Endothelial cell of coronary artery (primary cell): ENCODE results near the gene NEURL3. TPM values are rescaled to one million over a fixed set of nuclear protein-coding genes. Genes with fewer than 3 reads are reported as not detected.

Experiments used
- total RNA-seq: library from RNA; depleted of rRNA; stranded (reverse); fragments of >200 nt; gene quantifications from 2 replicates; pipeline ENCODE4 v1.2.3, GENCODE V29; 2014

Gene NEURL3, protein sequence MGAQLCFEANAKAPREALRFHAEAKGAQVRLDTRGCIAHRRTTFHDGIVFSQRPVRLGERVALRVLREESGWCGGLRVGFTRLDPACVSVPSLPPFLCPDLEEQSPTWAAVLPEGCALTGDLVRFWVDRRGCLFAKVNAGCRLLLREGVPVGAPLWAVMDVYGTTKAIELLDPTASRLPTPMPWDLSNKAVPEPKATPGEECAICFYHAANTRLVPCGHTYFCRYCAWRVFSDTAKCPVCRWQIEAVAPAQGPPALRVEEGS
- total RNA-seq: not detected in 2 replicates

GRCh38 chr2:96505231-96505889, at the start of gene NEURL3:
Gene NEURL3, minus strand, starts transcription at chr2:96505357. Its CDS starts 71 bp downstream, at chr2:96505286.

DNA sequence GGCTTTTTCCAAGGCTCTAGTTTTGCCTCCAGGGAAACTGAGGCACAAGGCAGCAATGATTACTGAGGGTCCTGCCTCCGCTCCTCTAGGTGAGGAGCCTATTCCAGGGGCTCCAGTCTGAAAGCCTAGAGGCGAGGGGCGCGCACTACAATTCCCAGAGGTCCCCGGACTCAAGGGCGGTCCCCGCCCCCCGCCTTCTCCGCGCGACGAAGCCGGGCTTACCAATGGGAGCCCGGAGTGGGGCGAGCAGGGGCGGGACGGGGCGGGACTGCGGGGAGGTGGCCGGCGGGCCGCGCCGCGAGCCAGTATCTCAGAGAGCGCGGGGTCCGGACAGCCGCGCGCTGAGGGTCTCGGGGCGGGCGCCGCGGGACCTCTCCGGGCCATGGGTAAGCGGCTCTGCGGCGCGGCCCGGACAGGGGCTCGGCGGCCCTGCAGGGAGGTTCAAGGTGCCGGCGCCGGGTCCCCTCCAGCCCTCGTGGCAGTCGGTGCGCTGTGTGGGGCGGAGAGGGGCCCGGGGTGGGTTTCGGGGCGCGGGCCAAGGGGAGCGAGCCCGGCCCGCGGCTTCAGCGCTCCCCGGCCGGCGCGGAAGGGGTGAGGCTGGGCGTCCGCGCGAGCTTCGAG, 31.4 kb upstream of the NEURL3 start, which contains the start of gene ARID5A:
ARID5A (plus strand) TSS at position 308 of the 621 bp plus-strand sequence; CDS start at position 383, 75 bp downstream.

Other genes with a start within 250 kb of the NEURL3 start
- 13.9 and 16.8 TPM in 2 replicates for gene TMEM127, start 239.4 kb downstream of the NEURL3 start, total RNA-seq
- gene CIAO1, start 239.1 kb downstream of the NEURL3 start, total RNA-seq: 70.8 and 81.8 TPM in 2 replicates
- gene SNRNP200, start 199.8 kb downstream of the NEURL3 start, total RNA-seq: 55.1 and 59.1 TPM in 2 replicates
- gene ITPRIPL1, start 180.0 kb downstream of the NEURL3 start, total RNA-seq: 0.75 and 0.99 TPM in 2 replicates
- gene NCAPH, start 169.6 kb downstream of the NEURL3 start, total RNA-seq: 8.7 and 18.6 TPM in 2 replicates
- 7.7 and 7.9 TPM in 2 replicates for gene ARID5A, start 31.4 kb upstream of the NEURL3 start, total RNA-seq
- gene KANSL3, start 133.0 kb upstream of the NEURL3 start, total RNA-seq: 22.4 and 23.8 TPM in 2 replicates
- under 0.01 and 0.09 TPM in 2 replicates for gene FER1L5, start 137.4 kb upstream of the NEURL3 start, total RNA-seq
- gene LMAN2L, start 234.7 kb upstream of the NEURL3 start, total RNA-seq: 22.7 and 25.9 TPM in 2 replicates